MCF 10A (cell line): ENCODE data around the gene SIGLEC9. TPM values are rescaled to one million over a fixed set of nuclear protein-coding genes. Genes with fewer than 3 reads are reported as not detected.

Experiments used
- Bru-seq: library from RNA; stranded (reverse); fragments of 400-500 nt; gene quantifications from one replicate; lab custom pipeline; 2021; lab: Mats Ljungman, UMichigan
- BruChase-seq, 2 experiments: library from RNA; stranded (reverse); fragments of 400-500 nt; gene quantifications; one replicate each; lab custom pipeline; 2021; lab: Mats Ljungman, UMichigan
- BruUV-seq: library from RNA; stranded (reverse); fragments of 400-500 nt; replicated peaks from 2 replicates; lab custom pipeline; 2021; lab: Mats Ljungman, UMichigan
- CTCF ChIA-PET: fragments of 300-600 bp; sonication (Branson Sonifier 250); formaldehyde crosslinking; extraction: SDS; loops from one replicate; lab custom pipeline; 2021; ENCODE audit warnings: antibody characterized with exemption, inconsistent platforms; lab: Yijun Ruan, JAX
- POLR2A ChIA-PET: fragments of 300-600, 350-650 bp; sonication (Branson Sonifier 250); formaldehyde crosslinking; extraction: SDS; loops from one replicate; lab custom pipeline; 2020; ENCODE audit warnings: antibody characterized with exemption, inconsistent platforms; lab: Yijun Ruan, JAX
- DNase-seq: peaks from one replicate; pipeline ENCODE4 v3.0.0-alpha.2; 2018; ENCODE audit not compliant: unreplicated experiment
- H3K27ac Mint-ChIP-seq: one replicate; pipeline ENCODE4 v1.8.0; 2022; ENCODE audit warnings: mild to moderate bottlenecking, low read depth, mixed read lengths; ENCODE audit not compliant: unreplicated experiment
- H3K27me3 Mint-ChIP-seq: one replicate; pipeline ENCODE4 v1.8.0; 2022; ENCODE audit warnings: mixed read lengths; ENCODE audit not compliant: insufficient read depth, unreplicated experiment
- H3K36me3 Mint-ChIP-seq: one replicate; pipeline ENCODE4 v1.8.0; 2022; ENCODE audit warnings: mild to moderate bottlenecking, moderate library complexity, mixed read lengths; ENCODE audit not compliant: insufficient read depth, unreplicated experiment
- H3K4me1 Mint-ChIP-seq: one replicate; pipeline ENCODE4 v1.8.0; 2022; ENCODE audit warnings: mixed read lengths; ENCODE audit not compliant: insufficient read depth, unreplicated experiment
- H3K4me3 Mint-ChIP-seq: one replicate; pipeline ENCODE4 v1.8.0; 2022; ENCODE audit warnings: mild to moderate bottlenecking, moderate library complexity, mixed read lengths; ENCODE audit not compliant: unreplicated experiment
- H3K9me3 Mint-ChIP-seq: one replicate; pipeline ENCODE4 v1.8.0; 2022; ENCODE audit warnings: mixed read lengths; ENCODE audit not compliant: unreplicated experiment
- CTCF ChIP-seq: fragments of 200-600 bp; IDR thresholded peaks from one replicate; pipeline ENCODE4 v1.8.0; 2022; ENCODE audit warnings: antibody characterized with exemption, mild to moderate bottlenecking; ENCODE audit not compliant: unreplicated experiment
- intact Hi-C: fragments of 100-400 bp; cut with micrococcal nuclease; formaldehyde crosslinking; loops from 2 replicates; pipeline ENCODE4 v1.14.1; 2022
- long read RNA-seq: library from polyadenylated mRNA; stranded (forward); transcript quantifications from one replicate; pipeline ENCODE4 v2.0.0, GENCODE V29; 2022
- total RNA-seq: library from RNA; stranded (reverse); gene quantifications from 2 replicates; pipeline ENCODE4 v1.2.3, GENCODE V29; 2022

SIGLEC9 gene
- total RNA-seq (not detected in 2 replicates), Bru-seq, nascent RNA (not detected), BruChase-seq, experiment 1, labeled RNA remaining after a 6-hour chase (not detected), BruChase-seq, experiment 2, labeled RNA remaining after a 2-hour chase (not detected)
- long read RNA-seq, result 0 reads

DNA sequence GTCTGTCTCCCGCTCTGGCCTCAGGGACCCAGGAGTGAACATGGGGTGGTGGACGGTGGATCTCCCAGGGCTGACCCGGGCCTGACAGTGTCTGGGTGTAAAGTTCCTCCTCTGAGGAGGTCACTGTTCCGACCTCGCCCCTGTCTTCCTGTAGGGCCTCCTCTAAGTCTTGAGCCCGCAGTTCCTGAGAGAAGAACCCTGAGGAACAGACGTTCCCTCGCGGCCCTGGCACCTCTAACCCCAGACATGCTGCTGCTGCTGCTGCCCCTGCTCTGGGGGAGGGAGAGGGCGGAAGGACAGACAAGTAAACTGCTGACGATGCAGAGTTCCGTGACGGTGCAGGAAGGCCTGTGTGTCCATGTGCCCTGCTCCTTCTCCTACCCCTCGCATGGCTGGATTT, at the start of gene SIGLEC9:
Gene SIGLEC9, plus strand, starts transcription at position 178 of the 400 bp plus-strand sequence. Its CDS starts 69 bp downstream, at position 247.
- DNase-seq, result no peak
- Mint-ChIP-seq H3K27ac (no peak within 1 kb of the TSS), H3K27me3 (no peaks in the 10 kb centered on the region), H3K4me3 (no peak within 1 kb of the TSS), H3K4me1 (no peaks in the 10 kb centered on the region), H3K9me3 (peaks cover 21% of the 10 kb centered on the region), H3K36me3 (no peaks in the 10 kb centered on the region)
- ChIA-PET CTCF (no interaction called here), POLR2A (no interaction called here)
- TF ChIP-seq CTCF, result no peak
- intact Hi-C loops, result no loop called here
- no TSS peak for BruUV-seq

GRCh38 chr19:51075998-51076397, 48.7 kb upstream of the SIGLEC9 start:
- CTCF ChIA-PET, result no interaction called here

GRCh38 chr19:51076631-51077213, 48.0 kb upstream of the SIGLEC9 start:
- Mint-ChIP-seq H3K9me3 (peaks cover 12% of the 10 kb centered on the region), H3K4me1 (no peaks in the 10 kb centered on the region), H3K27ac (no peak overlapping the region), H3K36me3 (no peaks in the 10 kb centered on the region), H3K4me3 (no peak overlapping the region), H3K27me3 (no peaks in the 10 kb centered on the region)
- DNase-seq, result no peak
- intact Hi-C loops, result no loop called here
- ChIA-PET CTCF (interaction anchor here (0.6 kb wide), 1 partner anchor 20 kb away, joined by 3 read pairs; no protein-coding TSS in a partner anchor), POLR2A (no interaction called here)
- no TSS peak for BruUV-seq
- TF ChIP-seq CTCF, result no peak

More at GRCh38 chr19:51075998-51076397, 48.7 kb upstream of the SIGLEC9 start:
- Mint-ChIP-seq H3K36me3 (no peaks in the 10 kb centered on the region), H3K27me3 (no peaks in the 10 kb centered on the region), H3K4me1 (no peaks in the 10 kb centered on the region), H3K27ac (no peak overlapping the region), H3K9me3 (peaks cover 12% of the 10 kb centered on the region), H3K4me3 (no peak overlapping the region)
- DNase-seq, result no peak
- TF ChIP-seq CTCF, result no peak
- no TSS peak for BruUV-seq
- POLR2A ChIA-PET, result no interaction called here
- intact Hi-C loops, result no loop called here

GRCh38 chr19:51078104-51078503, 46.6 kb upstream of the SIGLEC9 start:
- peaks cover 4% of the 10 kb centered on the region for H3K27me3 Mint-ChIP-seq
- no TSS peak for BruUV-seq
- no peak for TF ChIP-seq CTCF
- H3K9me3 Mint-ChIP-seq, result peaks cover 12% of the 10 kb centered on the region
- H3K4me3 Mint-ChIP-seq, result no peak overlapping the region
- no peaks in the 10 kb centered on the region for H3K4me1 Mint-ChIP-seq
- intact Hi-C loops, result no loop called here
- no peaks in the 10 kb centered on the region for H3K36me3 Mint-ChIP-seq
- H3K27ac Mint-ChIP-seq, result no peak overlapping the region
- ChIA-PET CTCF (no interaction called here), POLR2A (no interaction called here)
- DNase-seq, result no peak
